ENCODE measurements around the gene SLC23A3.

SLC23A3 gene

DNA sequence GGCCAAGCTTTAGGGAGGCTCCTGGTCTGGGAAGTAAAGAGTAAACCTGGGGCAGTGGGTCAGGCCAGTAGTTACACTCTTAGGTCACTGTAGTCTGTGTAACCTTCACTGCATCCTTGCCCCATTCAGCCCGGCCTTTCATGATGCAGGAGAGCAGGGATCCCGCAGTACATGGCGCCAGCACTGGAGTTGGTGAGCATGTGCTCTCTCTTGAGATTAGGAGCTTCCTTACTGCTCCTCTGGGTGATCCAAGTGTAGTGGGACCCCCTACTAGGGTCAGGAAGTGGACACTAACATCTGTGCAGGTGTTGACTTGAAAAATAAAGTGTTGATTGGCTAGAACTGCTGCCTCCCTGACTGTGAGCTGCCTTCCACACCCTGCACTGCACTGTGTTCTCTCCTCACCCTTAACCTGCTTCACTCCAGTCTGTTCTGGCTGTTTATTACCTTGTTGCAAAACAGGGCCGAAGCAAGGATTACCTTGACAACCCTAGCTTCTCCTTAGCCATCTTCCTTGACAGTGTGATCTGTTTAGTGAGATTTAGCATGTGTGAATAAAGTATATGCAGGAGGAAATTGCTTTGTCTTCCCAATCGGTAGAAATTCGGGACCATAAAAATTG, 13.4 kb upstream of the SLC23A3 start:
- TF ChIP-seq SIN3A (IDR thresholded peaks at IDR 0.05; ENCODE audit: borderline replicate concordance, insufficient read depth, low read length), result no peak
- TF ChIP-seq TAF1 (IDR thresholded peaks at IDR 0.05; ENCODE audit: borderline replicate concordance, insufficient read depth, low read length), result no peak
- no peak for TF ChIP-seq FOXP2 (optimal IDR thresholded peaks at IDR 0.05; ENCODE audit: borderline replicate concordance, extremely low read depth, extremely low read length, insufficient read depth)
- TF ChIP-seq, protein P1, sequence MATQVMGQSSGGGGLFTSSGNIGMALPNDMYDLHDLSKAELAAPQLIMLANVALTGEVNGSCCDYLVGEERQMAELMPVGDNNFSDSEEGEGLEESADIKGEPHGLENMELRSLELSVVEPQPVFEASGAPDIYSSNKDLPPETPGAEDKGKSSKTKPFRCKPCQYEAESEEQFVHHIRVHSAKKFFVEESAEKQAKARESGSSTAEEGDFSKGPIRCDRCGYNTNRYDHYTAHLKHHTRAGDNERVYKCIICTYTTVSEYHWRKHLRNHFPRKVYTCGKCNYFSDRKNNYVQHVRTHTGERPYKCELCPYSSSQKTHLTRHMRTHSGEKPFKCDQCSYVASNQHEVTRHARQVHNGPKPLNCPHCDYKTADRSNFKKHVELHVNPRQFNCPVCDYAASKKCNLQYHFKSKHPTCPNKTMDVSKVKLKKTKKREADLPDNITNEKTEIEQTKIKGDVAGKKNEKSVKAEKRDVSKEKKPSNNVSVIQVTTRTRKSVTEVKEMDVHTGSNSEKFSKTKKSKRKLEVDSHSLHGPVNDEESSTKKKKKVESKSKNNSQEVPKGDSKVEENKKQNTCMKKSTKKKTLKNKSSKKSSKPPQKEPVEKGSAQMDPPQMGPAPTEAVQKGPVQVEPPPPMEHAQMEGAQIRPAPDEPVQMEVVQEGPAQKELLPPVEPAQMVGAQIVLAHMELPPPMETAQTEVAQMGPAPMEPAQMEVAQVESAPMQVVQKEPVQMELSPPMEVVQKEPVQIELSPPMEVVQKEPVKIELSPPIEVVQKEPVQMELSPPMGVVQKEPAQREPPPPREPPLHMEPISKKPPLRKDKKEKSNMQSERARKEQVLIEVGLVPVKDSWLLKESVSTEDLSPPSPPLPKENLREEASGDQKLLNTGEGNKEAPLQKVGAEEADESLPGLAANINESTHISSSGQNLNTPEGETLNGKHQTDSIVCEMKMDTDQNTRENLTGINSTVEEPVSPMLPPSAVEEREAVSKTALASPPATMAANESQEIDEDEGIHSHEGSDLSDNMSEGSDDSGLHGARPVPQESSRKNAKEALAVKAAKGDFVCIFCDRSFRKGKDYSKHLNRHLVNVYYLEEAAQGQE (IDR thresholded peaks at IDR 0.05; ENCODE audit: insufficient read depth in 1 of 2, low read depth in 2 of 2, low read length in 2 of 2), result no peak
- TF ChIP-seq POLR2AphosphoS5 (IDR thresholded peaks at IDR 0.05; ENCODE audit: low read depth, low read length), result no peak

DNA sequence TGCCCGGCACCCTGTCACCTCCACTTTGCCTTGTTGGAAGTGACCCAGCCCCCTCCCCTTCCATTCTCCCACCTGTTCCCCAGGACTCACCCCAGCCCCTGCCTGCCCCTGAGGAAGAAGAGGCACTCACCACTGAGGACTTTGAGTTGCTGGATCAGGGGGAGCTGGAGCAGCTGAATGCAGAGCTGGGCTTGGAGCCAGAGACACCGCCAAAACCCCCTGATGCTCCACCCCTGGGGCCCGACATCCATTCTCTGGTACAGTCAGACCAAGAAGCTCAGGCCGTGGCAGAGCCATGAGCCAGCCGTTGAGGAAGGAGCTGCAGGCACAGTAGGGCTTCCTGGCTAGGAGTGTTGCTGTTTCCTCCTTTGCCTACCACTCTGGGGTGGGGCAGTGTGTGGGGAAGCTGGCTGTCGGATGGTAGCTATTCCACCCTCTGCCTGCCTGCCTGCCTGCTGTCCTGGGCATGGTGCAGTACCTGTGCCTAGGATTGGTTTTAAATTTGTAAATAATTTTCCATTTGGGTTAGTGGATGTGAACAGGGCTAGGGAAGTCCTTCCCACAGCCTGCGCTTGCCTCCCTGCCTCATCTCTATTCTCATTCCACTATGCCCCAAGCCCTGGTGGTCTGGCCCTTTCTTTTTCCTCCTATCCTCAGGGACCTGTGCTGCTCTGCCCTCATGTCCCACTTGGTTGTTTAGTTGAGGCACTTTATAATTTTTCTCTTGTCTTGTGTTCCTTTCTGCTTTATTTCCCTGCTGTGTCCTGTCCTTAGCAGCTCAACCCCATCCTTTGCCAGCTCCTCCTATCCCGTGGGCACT, 12.7 kb upstream of the SLC23A3 start:
- TF ChIP-seq SIN3A (IDR thresholded peaks at IDR 0.05; ENCODE audit: borderline replicate concordance, insufficient read depth, low read length) (no peak), TAF1 (IDR thresholded peaks at IDR 0.05; ENCODE audit: borderline replicate concordance, insufficient read depth, low read length) (no peak), POLR2AphosphoS5 (IDR thresholded peaks at IDR 0.05; ENCODE audit: low read depth, low read length) (no peak), FOXP2 (optimal IDR thresholded peaks at IDR 0.05; ENCODE audit: borderline replicate concordance, extremely low read depth, extremely low read length, insufficient read depth) (no peak)
- TF ChIP-seq, protein P1 (IDR thresholded peaks at IDR 0.05; ENCODE audit: insufficient read depth in 1 of 2, low read depth in 2 of 2, low read length in 2 of 2), result no peak

DNA sequence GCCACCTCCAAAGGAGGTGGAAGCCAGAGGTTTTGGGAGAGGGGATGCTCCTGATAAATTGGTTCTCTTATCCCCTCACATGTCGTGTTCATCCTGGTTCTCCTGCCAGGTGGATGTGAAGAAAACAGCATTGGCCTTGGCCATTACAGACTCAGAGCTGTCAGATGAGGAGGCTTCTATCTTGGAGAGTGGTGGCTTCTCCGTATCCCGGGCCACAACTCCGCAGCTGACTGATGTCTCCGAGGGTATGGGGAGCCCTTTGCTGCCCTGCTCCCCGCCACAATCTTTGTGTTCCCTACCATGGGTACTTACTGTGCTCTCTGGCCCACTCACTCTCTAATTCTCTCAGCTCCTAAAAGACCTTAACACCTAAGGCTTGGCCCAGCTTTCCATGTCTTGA, 11.7 kb upstream of the SLC23A3 start:
- TF ChIP-seq, protein P1 (IDR thresholded peaks at IDR 0.05; ENCODE audit: insufficient read depth in 1 of 2, low read depth in 2 of 2, low read length in 2 of 2), result no peak
- no peak for TF ChIP-seq SIN3A (IDR thresholded peaks at IDR 0.05; ENCODE audit: borderline replicate concordance, insufficient read depth, low read length)
- no peak for TF ChIP-seq FOXP2 (optimal IDR thresholded peaks at IDR 0.05; ENCODE audit: borderline replicate concordance, extremely low read depth, extremely low read length, insufficient read depth)
- TF ChIP-seq TAF1 (IDR thresholded peaks at IDR 0.05; ENCODE audit: borderline replicate concordance, insufficient read depth, low read length), result no peak
- TF ChIP-seq POLR2AphosphoS5 (IDR thresholded peaks at IDR 0.05; ENCODE audit: low read depth, low read length), result no peak

DNA sequence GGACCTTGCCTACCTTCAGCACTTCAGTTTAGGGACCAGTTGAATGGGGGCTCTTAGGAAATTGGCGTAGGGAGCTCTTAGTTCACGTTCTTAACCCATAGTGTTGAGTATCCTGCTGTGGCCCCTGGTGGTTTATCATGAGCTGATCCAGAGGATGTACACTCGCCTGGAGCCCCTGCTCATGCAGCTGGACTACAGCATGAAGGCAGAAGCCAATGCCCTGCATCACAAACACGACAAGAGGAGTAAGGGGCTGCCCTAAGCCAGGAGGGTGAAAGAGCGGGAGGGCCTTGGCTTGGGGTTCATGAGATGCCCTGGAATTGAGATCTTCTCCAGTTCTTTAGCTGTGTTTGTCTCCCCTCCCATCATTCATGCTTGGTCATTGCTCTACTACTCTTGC, 11.1 kb upstream of the SLC23A3 start:
- TF ChIP-seq TAF1 (IDR thresholded peaks at IDR 0.05; ENCODE audit: borderline replicate concordance, insufficient read depth, low read length) (no peak), POLR2AphosphoS5 (IDR thresholded peaks at IDR 0.05; ENCODE audit: low read depth, low read length) (no peak), FOXP2 (optimal IDR thresholded peaks at IDR 0.05; ENCODE audit: borderline replicate concordance, extremely low read depth, extremely low read length, insufficient read depth) (no peak), SIN3A (IDR thresholded peaks at IDR 0.05; ENCODE audit: borderline replicate concordance, insufficient read depth, low read length) (no peak)
- TF ChIP-seq, protein P1 (IDR thresholded peaks at IDR 0.05; ENCODE audit: insufficient read depth in 1 of 2, low read depth in 2 of 2, low read length in 2 of 2), result no peak

Data from PFSK-1 (cell line).